G401.6 (cell line): ENCODE measurements around the gene FAM20C.
"Not testable (repeated sequence)": the region's sequence is repeated elsewhere in the genome, so short reads cannot be mapped to it uniquely, and the experiment has no call there.

Source experiments
- FAIRE-seq: peaks from 2 replicates; lab custom pipeline; 2012; peaks lifted over from hg19 to GRCh38; lab: Jason Lieb, UNC

The FAM20C gene

GRCh38 chr7:192701-193480, 520 bp downstream of the FAM20C start:
- FAIRE-seq: no peak

DNA sequence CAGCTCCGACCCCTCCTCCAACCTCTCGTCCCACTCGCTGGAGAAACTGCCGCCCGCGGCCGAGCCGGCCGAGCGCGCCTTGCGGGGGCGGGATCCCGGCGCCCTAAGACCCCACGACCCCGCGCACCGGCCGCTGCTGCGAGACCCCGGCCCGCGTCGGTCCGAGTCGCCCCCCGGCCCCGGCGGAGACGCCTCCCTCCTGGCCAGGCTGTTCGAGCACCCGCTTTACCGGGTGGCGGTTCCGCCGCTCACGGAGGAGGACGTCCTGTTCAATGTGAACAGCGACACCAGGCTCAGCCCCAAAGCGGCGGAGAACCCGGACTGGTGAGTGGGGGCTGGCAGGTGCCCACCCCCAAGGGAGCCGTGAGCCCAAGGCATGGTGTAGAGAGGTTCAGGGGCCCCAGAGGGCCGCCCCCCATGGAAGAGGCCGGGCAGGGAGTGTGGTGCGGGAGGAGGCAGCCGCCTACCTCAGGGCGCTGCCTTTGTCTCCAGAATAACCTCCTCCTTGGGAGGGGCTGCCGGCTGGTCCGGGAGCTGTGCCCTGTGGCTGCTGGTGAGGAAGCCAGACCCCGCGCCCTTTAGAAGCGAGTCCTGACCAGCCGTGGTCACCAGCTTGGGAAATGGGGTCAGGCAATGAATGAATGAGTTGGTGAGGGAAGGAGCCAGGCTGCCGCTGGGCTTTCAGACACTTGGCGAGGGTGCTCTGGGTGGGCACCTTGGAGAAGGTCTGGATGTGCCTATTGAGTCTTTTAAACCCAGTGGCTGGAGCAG, 1.3 kb downstream of the FAM20C start:
- no peak for FAIRE-seq

- FAIRE-seq: no peak
These were observed 2.1 kb downstream of the FAM20C start for GRCh38 chr7:194252-195009.

DNA sequence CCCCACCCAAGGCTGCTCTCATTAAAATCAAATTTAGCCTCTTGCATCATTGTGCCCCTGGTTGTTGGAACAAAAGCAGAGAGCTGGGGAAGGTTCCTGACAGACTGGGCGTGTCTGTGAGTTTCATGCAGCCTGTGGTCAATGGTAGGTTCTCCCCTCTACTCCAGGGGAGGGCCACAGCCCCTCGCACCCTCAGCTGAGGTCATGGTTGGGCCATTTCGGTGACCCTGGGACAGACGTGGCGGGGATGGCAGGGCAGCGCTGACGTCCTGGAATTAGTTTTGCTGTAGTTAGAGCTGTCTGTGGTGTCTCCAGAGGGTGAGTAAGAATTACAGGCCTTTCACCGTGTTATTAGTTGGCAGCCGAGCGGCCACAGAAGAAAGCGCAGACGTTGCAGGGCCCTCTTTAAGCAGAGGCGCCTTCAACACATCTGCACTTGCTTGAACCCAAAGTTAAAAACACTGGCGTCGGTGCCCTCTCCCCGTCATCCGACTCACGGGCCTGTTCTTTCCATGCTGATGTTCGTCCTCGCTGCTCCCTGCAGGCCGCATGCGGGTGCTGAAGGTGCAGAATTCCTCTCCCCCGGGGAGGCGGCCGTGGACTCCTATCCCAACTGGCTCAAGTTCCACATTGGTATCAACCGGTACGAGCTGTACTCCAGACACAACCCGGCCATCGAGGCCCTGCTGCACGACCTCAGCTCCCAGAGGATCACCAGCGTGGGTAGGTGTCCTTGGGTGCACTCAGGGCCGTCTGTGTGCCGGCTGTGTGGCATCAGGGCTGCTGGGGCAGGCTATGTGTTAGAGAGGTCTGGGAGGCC, 2.8 kb downstream of the FAM20C start:
- no peak for FAIRE-seq

GRCh38 chr7:195830-196128, 3.4 kb downstream of the FAM20C start:
- no peak for FAIRE-seq

DNA sequence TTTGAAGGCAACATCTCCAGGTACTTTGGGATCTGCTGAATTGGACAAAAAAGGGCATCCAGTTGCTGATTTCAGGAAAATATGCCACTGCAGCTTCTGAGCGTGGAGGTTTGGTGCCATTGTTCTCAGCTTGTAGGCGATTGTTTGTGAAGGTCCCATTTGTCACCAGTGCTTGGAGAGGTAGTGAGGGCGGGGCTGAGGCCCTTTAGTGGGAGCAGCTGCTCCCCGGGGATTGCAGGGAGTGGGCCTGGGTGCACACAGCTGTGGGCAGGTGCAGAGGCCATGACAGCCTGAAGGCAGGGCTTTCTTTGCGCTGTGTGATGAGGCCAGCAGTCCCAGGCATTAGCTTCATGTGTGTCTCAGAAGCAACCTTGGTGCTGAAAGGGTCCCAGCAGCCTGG, 3.9 kb downstream of the FAM20C start:
- no peak for FAIRE-seq

DNA sequence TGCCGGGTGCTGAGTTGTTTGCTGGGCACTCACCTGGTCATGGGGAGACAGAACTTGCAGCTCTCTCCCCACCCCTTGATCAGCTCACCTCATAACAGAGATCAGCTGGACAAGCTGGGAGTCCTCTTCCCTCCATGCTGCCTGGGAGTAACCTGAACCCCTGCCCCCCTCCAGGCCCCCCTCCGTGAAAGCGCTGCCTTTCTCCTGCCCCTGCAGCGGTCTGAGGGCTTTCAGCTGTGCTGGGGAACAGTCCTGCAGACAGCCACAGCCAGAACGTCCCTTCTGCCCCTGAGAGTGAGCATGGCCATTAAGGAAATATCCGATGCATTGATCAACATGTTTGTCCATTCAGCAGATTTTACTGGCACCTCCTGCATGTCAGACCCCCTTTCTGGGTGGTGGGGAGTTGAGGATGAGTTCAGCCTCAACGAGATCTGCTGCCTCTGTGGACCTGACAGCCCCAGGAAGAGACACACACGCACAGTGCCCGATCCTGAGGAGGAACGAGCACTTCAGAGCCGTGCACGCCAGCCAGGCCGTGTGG, 4.5 kb downstream of the FAM20C start:
- no peak for FAIRE-seq

- no peak for FAIRE-seq
These were observed 5.3 kb downstream of the FAM20C start for GRCh38 chr7:197413-198335.

DNA sequence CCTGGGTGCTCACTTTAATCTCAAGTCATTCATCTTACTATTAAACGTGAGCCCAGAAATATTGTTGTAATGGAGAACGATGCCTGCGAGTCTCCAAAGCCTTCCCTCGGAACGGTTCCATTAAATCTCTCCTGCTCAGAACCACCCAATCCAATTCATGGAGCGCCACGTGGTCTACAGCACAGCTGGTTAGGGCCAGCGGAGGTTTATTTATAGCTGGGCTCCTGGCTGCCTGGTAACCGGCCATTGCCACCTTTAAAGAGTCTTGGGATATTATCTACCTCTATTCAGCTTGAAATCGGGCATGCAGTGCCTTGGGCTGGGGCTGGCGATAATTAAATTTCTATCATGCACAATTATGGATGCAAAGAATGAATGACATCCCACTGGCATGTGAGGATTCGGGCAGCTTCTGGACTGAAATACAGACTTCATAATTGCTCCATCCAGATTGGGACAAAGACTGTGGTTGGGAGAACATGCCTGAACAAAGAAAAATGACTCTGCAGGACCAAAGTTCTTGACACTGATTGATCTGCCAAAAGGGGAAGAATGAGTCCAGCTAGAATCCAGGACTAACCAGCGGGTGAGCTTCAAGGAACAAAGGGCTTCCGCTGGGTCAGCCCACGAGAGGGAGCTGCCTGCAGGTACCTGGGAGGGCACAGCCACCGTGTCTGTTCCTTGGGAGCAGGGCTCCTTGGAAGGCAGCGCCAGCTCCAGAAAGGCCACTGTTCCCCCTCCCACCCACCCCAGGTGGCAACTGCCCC, 7.3 kb downstream of the FAM20C start:
- FAIRE-seq: no peak

GRCh38 chr7:200290-200689, 7.9 kb downstream of the FAM20C start:
- FAIRE-seq: no peak

DNA sequence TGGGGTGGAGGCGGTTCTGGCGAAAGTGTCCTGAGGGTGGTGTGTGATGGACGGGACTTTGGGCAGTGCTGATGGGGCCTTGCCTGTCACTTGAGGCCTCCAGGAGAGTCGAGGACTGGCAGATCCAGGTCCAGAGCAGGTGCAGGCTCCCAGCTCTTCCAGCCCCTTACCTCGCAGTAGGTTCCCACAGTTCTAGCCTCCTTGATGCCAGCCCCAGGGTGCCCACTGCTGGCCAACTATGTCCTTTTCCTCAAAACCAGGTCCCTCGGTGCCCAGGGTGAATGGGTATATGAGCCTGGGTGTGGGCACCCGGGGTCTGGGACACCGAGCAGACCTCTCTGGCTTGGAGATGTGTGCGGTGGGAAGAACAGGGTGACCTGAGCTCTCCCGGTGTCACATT, 8.3 kb downstream of the FAM20C start:
- no peak for FAIRE-seq

DNA sequence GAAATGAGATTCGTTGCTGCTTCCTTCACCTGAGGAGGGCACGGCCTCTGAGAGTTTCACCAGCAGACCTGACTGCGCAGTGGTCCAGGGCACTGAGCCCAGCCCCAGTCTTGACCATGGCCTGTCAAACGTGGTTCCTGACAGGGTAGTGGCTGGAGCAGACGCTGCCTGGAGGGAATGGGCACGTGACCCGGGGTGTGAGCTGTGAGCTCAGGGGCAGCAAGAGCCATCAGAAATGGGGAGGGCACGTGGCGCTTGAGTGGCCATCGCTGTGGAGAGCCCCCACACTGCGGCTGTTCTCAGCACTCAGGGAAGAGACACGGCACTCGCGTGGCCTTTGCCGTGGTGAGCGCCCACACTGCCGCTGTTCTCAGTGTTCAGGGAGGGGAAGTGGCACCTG, 12.0 kb downstream of the FAM20C start:
- FAIRE-seq: no peak

GRCh38 chr7:205115-206010, 13.0 kb downstream of the FAM20C start:
- FAIRE-seq: no peak

DNA sequence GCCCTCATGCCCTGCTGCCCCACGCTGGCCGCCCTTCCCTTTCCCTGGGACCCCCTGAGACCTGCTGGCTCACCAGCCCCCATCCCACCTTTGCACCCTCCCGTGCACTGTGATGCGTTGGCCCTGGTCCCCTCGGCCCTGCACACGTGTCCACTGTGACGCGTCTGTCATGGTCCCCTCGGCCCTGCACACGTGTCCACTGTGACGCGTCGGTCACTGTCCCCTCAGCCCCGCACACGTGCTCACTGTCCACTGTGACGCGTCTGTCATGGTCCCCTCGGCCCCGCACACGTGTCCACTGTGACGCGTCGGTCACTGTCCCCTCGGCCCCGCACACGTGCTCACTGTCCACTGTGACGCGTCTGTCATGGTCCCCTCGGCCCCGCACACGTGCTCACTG, 14.0 kb downstream of the FAM20C start:
- not testable (repeated sequence) for FAIRE-seq

- no peak for FAIRE-seq
These were observed 15.2 kb downstream of the FAM20C start for GRCh38 chr7:207418-208129.

DNA sequence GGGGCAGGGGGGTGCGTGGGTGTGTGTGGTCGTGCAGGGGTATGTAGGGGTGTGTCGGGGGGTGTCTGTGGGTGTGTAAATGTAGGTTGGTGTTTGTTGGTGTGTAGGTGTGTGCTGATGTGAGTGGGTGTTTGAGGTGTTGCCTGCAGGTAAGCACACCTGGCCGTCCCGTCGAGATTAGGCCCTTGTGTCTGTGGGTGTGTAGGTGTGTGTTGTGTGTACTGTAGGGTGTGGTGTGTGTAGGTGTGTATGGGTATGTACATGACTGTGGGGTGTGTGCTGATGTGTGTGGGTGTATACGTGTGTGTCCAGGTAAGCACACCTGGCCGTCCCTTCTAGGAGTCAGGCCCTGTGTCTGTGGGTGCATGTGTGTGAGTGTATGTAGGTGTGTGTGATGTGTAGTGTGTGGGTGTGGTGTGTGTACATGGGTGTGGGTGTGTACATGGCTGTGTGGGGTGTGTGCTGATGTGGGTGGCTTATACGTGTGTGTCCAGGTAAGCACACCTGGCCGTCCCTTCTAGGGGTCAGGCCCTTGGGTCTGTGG, 15.8 kb downstream of the FAM20C start:
- no peak for FAIRE-seq

DNA sequence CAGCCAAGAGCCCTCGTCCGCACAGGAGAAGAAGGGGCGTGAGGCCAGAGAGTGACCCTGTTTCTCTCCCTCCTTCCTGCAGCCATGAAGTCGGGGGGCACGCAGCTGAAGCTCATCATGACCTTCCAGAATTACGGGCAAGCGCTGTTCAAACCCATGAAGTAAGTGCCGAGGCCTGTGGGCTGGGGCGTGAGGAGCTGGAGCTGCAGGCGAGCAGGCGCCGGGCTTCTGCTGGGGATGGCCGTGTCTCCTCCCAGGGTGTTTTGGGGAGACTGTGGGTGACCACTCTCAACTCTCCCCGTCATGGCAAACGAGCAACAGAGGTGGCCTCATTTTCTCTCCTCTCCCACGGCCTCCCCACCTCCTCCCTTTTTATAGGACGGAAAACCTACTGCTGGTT, 16.4 kb downstream of the FAM20C start:
- FAIRE-seq: no peak

DNA sequence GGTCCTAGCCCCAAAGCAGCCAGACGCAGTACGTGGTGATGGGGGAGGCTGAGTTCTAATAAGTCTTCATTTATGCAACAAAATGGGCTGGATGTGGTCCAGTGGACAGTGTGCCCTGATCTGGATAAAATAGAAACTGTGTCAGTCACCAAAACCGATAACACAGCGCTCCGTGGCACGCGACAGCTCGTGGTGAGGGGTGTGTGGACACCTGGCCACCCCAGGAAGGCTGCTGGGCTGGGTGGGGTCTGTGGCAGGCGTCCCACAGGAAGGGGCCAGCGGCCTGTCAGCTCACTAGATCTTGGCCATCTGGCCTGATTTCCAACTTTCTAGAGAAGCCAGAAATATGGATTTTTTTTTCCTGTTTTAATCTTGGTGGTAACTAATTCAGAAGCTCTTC, 17.0 kb downstream of the FAM20C start:
- FAIRE-seq: no peak
